HG03097 (cell line): ENCODE measurements around the gene NUMA1.

Experiments used
- ATAC-seq: cut with Tn5 transposase; IDR thresholded peaks from one replicate; pipeline ENCODE4 v1.9.1; 2021; ENCODE audit not compliant: unreplicated experiment, low FRiP score

Gene NUMA1

GRCh38 chr11:72080326-72081183 is at the start of gene NUMA1, which contains the start of gene LRRC51:
Gene NUMA1 (minus strand): TSS chr11:72080542. CDS start chr11:72035943, 44,599 bp downstream.
Gene LRRC51 (plus strand): TSS chr11:72080850. CDS start chr11:72089084, 8,234 bp downstream.
- ATAC-seq, result peak; percentile 89

- ATAC-seq, result no peak
These were observed 49.0 kb upstream of the NUMA1 start for GRCh38 chr11:72129381-72129780.

- no peak for ATAC-seq
These were observed 47.6 kb upstream of the NUMA1 start for GRCh38 chr11:72127923-72128322.

- ATAC-seq, result no peak
These were observed 45.6 kb upstream of the NUMA1 start for GRCh38 chr11:72125956-72126355.

DNA sequence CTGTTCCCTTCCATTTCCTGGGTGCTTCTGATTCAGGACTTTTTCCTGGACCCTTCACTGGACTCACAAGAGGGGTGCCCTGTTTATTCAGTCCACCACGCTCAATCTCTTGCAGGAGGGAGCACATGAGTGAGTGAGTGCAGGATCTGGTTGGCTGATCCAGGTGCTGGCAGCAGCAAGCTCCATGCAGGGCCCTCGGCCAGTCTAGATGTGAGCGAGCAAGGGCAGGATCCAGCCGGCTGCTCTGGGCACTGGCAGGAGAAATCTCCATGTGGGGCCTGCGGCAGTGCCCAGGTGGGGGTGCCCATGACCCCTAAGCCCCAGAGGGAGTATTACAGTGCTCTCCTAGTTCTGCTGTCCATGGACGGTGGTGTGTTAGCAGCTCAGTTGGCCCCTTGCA is 43.7 kb upstream of the NUMA1 start:
- ATAC-seq, result no peak

GRCh38 chr11:72123117-72123653 is 42.8 kb upstream of the NUMA1 start:
- ATAC-seq, result no peak

DNA sequence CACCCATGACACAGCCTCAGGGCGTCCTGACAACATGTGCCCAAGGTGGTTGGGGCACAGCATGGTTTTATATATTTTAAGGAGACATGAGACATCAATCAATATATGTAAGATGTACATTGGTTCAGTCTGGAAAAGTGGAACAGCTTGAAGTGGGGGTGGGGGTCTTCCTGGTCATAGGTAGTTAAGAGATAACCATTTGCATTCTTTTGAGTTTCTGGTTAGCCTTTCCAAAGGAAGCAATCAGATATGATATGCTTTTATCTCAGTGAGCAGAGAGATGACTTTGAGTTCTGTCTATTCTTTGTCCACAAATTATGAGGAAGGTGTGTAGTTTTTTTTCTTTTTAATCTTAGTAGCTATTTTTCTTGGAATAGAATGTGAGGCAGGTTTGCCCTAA is 42.3 kb upstream of the NUMA1 start:
- ATAC-seq, result no peak

- ATAC-seq, result no peak
These were observed 40.6 kb upstream of the NUMA1 start for GRCh38 chr11:72120930-72121329.

GRCh38 chr11:72119198-72119597 is 38.9 kb upstream of the NUMA1 start:
- ATAC-seq, result no peak

DNA sequence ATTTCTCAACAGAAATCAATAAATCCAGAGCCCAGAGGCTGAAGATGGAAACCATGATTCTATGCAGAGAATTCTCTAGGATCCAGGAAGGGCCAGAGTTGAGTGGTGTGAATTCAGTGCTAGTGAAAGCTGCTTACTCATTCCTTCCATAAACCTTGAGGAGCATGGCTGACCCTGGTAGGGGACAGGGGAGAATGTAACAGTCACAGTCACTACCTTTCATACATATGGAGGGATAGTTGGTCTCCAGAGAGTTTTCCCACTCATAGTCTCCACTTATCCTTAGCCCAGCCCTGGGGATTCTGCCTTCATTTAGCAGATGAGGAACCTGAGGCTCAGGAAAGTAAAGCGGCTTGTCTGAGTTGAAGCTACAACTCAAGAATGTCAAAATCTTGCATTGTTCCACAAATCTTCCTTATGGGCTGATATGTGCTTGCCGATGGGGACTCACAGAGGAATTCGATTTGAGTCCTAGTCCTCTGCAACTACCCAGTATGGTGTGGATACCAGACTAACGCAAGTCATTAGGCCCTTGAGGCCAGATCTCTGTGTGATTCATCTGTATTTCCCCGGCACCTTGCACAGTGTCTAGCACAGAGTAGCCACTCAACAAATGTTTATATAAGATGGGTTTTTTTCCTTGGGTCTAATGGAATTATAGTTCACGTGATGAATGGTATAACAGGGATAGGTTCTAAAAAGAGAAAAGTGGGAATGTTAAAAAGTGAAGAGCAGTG is 35.8 kb upstream of the NUMA1 start:
- no peak for ATAC-seq

GRCh38 chr11:72114570-72114969 is 34.2 kb upstream of the NUMA1 start:
- ATAC-seq, result no peak

DNA sequence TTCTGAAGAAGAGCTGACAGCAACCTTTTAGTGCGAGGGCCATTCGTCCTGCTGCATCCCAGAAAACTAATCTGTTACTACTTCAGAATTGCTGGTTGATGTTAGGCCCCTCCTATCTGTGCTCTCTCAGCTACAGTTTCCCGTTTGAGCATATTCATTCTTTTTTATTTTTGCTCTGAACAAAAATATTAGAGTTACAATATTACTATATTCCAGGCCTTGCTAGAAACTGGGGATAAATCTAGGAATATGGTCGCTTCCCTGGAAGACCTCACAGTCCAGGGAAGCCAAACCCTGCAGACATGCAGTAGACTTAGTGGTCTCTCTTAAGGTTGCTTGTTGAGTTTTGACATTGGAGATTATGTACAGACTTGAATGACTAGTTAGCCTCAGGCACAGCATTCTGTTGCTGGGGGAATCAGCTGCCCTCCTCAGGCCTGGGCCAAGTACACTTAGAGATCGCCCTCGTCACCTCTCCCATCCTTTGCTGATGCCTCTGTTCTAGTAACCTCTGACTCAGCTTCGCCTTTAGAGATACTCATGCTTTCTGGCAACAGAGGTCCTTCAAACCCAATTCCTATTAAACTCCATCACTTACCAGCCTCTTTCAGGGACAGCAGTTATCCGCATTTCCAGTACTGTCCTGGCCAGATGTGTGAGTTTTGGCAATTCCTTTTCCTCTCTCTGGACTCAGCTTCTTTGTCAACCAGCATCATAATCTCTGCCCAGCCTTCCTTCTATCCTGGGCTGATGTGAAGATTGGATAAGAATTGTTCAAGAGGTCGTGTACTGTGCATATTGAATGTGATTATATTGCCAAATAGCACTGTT is 32.9 kb upstream of the NUMA1 start:
- no peak for ATAC-seq

DNA sequence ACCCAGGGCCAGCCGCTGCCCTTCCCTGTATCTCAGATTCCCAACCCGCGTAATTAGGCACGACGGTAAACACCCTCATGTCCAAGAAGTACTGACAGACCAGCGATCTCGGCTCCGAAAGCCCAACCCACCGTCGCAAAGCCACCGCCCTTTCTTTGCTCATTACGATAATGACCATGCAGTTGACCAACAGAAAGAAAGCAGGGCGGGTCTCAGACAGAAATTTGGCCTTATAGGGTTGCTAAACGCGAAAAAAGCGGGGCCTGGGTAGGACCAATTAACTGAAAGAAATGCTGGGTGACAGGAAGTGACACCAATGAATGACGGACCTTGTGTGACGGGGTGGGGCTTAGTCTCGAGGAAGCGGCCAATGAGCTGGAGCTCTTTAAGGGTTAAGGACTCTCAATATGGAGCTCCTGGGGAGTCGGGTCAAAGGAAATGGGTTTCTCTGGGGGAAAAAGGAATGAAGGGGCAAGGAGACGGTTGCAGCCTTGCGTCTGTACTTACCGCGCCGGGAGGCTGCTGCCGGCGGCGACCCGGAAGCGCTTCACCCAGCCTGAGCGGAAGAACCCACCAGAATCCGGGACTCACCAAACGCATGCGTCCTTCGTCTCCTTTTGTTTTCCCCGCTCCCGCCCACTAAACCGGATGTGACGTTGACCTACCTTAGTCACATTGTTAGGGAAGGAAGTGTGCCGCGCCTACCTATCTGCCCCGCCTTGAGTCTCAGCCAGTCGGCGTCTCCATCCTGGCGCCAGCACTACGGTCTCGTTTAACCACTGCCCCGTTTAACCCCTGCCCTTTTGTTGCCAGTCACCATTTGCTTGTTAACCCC is 32.0 kb upstream of the NUMA1 start, which contains the start of gene ANAPC15:
TSS of gene ANAPC15 (minus strand) at position 553 of the 835 bp plus-strand sequence. CDS start 1,419 bp downstream, outside the sequence.
- peak; percentile 81 for ATAC-seq

GRCh38 chr11:72111300-72112142 is 31.2 kb upstream of the NUMA1 start:
- ATAC-seq, result no peak

DNA sequence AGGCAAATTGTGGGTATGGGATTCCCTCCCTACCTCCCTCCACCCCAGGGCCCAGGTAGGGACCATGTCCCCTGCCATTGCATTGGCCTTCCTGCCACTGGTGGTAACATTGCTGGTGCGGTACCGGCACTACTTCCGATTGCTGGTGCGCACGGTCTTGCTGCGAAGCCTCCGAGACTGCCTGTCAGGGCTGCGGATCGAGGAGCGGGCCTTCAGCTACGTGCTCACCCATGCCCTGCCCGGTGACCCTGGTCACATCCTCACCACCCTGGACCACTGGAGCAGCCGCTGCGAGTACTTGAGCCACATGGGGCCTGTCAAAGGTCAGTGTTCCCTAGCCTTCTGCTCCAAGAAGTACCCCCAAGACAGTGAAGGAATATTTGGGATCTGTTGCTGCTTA is 25.5 kb upstream of the NUMA1 start, which contains the start of gene TOMT:
TSS of gene TOMT (plus strand) at position 37 of the 400 bp plus-strand sequence. CDS start at position 65, 28 bp downstream.
- no peak for ATAC-seq

GRCh38 chr11:72103754-72104167 is 23.4 kb upstream of the NUMA1 start:
- no peak for ATAC-seq

DNA sequence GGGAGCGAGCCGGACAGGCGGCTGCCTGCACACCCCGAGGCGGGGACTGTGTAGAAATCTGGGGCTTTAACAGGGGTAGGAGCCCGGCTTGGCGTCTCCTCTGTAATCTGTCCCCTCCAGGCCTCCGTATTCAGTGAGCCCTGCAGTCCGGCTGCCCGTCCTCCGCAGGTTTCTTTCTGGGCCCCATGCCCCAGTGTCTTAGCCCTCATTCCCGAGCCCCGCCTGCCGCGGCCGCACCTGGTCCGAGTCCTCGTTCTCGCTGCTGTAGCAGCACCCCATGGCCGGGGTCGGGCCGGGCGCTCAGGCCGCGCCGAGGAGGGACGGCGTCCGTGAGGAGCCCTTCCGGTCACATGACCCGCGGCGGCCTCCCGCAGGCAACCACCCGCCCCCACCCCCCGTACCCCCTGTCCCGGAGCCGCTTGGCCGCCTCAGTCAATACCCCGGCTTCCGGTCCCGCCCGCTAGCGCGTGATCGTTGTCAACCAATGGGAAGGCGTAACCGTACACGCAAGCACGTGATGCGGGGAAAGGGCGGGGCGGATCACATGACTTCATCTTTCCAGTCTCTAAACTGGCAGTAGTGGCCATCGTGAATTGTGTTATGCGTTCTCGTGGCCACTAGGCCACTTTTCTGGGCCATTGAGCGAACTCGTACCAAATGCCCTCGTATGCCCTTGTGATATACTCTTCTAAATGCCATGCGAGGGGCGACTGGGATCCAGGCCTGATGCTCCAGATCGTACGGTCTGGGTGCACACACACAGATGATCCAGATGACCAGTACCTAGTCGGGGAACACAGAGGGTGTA is 22.8 kb upstream of the NUMA1 start, which contains the start of gene LAMTOR1:
TSS of gene LAMTOR1 (minus strand) at position 352 of the 808 bp plus-strand sequence. CDS start at position 279, 73 bp downstream.
- ATAC-seq, result peak; percentile 74

DNA sequence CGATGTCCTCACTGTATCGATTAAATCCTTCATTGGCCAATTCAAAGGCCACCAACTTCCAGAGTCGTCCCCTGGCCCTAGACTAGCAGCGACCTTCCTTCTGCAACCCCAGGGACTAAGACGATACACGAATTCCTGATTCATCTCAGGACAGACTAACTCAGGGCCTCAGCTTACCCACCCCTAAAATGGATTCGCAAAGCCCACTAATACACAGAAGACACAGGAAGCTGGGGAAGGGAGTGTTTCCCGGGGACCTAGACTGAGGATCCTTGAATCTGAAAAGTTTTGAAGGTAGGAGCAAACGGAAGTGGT is 22.2 kb upstream of the NUMA1 start:
- no peak for ATAC-seq
